Measurements from ENCODE around the gene LHFPL6. TPM values are rescaled to one million over a fixed set of nuclear protein-coding genes. Genes with fewer than 3 reads are reported as not detected.
A peak's percentile ranks its signal among the peaks of the same experiment; 100 is the strongest.

LHFPL6 gene
- polyA plus RNA-seq, 1 donor, result 31.4 TPM

DNA sequence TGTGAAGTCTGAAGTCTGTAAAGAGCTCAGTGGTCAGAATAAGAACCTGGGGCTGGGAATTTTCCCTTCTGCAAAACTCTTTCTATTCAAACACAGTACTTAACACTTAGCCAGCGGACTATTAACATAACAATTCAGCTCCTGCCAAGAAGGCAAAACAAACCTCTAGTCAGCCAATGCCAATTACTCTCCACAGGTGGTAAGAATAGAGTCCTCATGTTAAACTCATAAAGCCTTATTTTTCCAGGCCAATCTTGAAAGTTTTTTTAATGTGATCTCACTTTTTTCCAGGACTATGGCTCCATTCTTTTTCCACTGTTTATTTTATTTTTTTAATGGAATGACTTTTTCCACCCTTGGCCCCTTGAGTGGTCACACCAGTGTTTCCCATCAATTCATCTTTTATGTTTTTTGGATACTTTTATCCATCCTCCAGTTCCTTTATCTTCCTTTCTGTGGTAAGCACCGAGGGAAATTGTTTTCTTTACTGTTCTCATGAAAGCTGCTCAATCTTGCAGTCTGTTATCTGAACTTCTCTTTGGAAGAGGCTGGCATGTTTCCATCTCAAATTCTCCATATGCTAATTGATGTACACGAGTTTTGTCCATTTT is 217.3 kb downstream of the LHFPL6 start:
- DNase-seq, result no peak

DNA sequence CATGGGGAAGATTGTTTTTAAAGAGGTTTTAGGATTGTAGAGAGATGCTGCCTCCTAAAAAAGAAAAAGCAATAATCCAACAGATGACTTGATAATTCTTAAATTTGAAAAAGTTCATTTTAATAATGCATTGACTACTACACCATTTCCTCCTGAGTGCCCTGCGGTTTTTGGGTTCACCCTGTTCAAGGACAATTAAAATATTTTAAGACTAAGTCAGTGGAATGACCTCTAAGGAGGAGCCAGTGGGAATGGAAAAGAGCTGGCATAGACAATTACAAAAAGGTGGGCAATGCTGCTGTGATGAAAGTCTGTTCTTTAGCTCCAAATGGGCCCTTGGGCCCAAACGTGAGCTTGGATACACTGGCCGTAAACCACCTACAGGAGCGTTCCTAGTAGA is 217.8 kb downstream of the LHFPL6 start:
- DNase-seq, result no peak

DNA sequence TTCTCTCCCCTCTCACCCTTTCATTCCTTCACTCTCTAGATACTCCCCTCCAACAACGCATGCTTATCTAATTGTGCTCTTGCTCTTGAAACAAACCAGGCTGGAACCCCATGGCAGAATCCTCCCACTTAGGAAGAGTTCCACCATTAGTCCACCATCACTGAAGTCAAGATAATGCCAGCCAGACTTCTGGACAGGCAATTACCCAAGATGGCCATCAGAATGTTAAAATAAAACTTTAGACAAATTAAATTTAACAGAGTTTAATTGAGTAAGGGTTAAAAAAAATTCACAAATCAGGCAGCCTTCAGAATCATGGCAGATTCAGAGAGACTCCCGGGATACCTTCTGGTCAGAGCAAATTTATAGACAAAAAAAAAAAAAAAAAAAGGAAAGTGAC is 221.5 kb downstream of the LHFPL6 start:
- no peak for DNase-seq

DNA sequence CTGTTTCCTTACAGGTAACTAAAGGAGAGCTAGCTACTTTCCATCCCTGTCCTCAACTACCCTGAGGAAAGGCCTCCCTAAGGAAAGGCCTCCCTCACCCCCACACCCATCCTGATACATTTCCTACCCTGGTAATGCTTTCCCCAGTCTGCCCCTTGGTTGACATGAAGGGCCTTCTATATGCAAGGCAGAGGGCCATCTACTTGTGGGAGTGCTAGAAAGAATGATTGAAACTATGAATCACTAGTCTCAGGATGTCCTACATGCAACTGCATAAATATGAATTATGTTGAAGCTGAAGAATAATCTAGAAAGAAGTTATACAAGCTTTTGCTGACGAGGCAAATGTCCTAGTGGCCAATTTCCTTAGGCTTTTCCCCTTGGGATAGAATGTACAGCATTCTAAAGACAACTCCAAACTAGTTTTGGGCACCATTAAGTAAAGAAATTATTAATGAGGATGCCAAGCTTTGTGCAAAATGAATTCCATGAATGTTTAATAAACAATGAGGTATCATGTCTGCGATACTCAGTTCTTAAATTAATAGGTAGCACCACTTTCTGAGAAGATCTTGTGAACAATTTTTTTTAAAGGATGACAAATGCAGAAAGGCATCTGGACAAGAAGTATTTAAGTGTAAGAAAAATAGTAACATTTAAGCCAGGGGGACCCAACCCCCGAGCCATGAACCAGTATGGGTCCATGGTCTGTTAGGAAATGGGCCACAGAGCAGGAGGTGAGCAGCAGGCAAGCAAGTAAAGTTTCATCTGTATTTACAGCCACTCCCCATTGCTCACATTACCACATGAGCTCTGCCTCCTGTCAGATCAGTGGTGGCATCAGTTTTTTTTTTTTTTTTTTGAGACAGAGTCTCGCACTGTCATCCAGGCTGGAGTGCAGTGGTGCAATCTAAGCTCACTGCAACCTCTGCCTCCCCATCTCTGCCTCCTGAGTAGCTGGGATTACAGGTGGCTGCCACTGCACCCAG is 223.0 kb downstream of the LHFPL6 start:
- no peak for DNase-seq

DNA sequence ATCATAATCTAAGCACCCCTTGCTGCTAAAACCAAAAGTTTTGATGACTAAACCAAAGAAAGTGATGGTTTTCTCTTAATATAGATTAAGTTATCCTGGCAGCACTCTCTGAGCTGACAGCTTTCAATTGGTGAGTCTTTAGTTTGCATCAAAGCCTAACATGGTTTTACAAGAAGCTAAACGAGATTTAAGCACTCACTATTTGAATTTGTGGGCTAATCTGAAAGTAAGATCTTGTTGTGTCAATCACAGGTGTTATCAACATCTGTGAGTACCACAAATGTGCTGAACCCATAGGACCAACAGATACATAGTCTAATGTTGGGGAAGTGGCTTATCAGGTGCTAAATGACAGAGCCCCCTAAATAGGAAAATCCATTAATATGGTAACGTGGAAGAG is 223.9 kb downstream of the LHFPL6 start:
- no peak for DNase-seq

DNA sequence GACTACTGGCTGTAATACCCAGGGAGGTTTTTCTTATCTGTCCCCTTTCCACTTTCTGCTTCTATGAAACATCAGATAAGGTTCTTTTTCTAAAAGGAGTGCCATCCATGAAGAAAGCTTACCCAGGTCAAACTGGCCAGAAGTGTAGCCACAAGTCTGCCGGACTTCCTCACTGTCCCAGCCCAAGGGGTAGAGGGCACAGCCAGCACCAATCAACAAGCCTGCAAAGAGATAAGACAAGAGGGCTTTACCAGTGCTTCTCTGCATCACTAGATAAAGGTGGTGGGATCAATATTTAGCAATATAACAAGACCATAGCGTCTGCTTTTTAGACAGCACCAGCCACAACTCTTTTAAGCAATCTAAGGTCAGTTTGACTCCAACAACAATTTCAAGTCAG is 224.7 kb downstream of the LHFPL6 start:
- no peak for DNase-seq

DNA sequence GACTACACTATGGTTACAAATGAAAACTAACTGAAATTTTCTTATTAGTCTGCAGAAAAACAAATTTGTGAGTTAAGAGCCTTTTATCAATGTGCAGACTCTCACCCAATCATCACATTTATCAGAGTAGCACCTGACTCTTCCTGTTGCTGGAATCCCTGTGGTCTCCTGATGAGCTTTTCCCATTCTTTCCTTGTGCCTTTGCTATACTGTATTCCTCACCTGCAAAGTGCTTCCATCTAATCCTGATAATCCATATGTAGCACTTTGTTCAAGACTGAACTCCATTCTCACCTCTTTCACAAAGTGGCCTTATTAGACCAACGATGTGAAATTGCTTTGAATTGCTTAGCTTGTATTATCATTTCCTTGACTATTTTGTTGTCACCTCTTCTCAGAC is 225.3 kb downstream of the LHFPL6 start:
- no peak for DNase-seq

DNA sequence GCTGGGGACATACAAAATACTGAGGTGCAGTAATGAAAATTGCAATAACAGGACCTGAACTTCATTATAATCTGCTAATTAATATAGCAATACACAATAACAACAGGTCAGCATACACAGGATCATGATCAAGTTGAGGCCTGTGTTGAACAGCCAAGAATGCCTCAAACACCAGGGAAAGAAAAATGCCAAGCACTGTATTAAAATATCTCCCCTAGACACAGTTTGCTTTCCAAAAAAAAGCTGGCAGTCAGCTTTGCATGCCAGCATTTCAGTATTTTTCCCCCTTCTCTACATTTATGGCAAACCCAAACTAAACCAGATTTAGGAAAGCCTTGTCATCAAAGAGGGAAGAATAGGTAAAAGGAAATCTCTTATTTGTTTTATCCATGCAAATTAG is 226.9 kb downstream of the LHFPL6 start:
- no peak for DNase-seq

DNA sequence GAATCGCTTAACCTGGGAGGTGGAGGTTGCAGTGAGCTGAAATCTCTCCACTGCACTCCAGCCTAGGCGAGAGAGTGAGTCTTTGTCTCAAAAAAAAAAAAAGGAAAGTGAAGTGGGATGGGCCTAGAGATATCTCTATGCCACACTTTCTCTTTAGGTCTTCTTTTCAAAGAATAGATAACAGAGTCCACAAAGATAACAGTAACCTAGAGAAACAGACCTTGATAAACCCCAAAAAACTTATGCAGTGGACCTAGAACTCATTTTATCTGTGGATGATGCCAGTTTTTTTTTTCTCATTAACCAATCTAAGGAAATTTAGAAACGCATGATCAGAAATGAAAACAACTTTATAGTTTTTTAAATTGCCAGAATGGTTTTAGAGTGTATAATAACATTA is 227.4 kb downstream of the LHFPL6 start:
- DNase-seq, result no peak

DNA sequence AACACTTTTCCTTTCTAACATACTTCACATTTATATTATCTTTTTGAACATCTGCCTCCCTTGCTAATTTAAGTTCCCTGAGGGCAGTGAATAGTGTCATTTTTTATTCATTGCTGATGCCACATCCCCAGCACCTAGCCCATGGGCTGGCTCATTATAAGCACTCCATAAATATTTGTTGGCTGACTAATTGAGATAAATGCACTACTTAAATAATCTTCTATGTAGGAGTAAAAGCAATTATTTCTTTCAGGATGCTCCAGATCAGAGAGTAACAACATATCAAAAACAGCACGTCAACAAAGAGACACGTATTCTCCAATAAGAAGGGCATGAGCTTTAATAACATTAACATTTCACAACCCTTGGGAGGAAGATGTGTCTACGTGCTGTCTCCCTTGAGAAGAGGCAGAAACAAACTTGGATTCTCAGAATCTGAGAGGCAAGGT is 228.2 kb downstream of the LHFPL6 start:
- DNase-seq, result no peak

DNA sequence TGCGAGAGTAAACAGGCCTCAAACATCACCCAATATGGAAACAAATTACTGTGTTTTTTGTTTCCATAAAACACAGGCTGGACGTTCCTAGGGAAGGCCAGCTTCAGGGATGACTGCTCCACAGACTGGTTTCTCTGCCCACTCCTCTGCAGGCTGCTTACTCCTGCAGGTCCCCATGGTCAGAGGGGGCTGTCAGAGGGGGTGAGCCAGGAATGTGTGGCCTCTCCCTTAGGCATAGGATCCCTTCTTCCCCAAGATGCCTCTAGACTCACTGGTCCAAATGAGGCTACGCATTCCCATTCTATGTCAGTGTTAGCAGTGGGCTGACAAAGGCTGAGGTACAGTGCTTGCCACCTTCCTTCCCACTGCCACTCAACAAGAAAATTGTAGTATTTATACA is 229.8 kb downstream of the LHFPL6 start:
- no peak for DNase-seq

DNA sequence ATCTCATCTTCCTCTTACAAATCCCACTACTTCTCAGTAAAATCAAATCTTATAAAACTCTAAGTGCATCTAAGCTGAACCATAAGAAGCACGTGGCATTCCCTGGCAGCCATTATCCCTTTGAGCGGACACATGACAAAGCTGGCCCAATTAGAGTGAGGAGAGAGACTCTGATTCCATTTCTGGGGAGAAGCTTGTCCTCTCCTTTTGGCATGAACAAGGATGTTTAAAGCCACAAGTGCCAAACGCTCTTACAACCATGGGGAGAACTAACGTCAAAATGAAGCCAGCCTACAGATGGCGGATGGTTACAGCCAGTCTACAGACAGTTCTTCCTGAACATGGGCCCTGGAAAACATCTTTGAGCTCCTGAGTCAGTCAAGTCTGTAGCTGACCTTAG is 231.3 kb downstream of the LHFPL6 start:
- DNase-seq, result no peak

DNA sequence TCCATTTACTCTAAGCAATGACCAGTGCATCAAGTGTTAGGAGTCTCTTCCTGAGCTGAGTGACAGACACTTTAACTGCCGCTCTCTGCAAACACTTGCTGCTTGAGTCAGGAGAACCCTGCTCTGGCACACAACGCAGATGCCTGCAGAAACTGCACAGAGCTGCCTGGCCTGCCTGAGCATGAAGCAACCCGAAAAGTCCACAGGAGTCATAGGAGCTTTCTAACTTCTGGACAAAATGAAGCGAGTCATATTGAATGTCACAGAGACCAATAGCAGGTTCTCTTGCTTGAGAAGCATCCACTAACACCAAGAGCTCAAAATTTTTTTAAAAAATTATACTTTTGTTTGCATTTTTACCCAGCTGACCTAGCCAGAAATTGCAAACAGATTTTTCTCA is 232.4 kb downstream of the LHFPL6 start:
- no peak for DNase-seq

DNA sequence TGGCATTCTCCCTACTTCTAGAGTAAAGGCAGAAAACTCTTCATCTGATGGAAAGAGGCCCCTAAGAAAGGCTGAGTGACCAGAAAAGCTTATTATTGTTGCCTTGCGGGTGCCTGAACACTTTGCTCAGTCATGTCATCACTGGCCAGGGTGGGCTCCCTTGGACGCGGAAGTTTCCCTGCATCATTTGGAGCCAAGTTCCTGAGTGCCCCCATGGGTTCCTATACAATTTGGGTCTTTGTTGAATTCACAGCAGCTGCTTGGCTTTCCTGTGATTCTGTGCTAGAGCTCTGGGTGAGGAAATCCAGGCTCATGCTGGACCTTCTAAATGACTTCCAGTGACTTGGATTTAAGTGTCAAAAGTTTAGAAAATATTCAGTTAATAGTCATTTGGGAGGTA is 232.9 kb downstream of the LHFPL6 start:
- DNase-seq, result no peak

DNA sequence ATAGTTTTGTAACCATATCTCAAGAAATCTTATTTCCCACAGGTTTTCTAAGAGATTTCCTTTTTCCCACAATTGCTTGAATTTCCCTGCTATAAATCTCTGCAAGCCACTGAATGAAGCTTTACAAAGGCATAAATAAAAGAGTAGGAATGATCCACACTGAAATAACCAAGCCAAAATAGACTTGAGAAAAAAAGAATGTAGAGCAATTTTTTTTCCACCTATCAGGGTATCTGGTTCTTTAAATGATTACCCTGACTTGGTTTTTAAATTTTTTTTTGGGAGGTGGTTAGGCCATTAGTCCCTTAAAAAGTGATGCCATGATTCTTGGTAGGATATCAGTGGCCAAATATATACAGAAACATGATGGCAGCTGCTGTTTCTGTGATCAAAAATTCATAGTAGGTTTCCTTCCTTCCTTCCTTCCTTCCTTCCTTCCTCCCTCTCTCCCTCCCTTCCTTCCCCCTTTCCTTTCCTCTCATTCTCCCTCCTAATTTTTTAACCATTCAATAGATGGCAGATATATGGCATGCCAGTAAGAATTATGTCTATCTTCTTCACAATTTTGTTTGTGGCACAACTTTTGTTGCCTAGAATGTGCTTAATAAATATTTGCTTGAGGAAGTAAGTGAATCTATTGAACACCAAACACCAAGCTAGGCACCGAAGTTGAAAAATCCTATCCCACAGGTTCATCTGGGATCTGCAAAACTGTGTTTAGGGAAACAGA is 233.7 kb downstream of the LHFPL6 start:
- DNase-seq, result no peak

DNA sequence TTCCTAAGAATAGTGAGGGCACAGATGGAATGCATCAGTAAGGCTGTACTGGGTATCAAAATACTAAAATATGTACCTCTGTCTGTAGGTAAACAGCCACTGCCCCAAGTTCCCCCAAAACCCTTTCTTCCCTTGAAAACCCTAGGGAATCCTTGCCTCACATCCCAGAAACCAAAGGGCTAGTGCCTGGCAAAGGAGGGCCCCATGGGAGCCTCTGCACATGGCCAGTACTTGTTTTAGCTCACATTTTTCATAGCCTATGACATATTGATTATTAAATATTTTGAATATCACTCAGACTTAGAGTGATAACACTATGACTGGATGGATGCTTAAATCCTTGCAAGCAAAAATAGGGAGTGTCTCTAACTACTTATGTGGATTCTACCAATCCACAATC is 237.1 kb downstream of the LHFPL6 start:
- no peak for DNase-seq

DNA sequence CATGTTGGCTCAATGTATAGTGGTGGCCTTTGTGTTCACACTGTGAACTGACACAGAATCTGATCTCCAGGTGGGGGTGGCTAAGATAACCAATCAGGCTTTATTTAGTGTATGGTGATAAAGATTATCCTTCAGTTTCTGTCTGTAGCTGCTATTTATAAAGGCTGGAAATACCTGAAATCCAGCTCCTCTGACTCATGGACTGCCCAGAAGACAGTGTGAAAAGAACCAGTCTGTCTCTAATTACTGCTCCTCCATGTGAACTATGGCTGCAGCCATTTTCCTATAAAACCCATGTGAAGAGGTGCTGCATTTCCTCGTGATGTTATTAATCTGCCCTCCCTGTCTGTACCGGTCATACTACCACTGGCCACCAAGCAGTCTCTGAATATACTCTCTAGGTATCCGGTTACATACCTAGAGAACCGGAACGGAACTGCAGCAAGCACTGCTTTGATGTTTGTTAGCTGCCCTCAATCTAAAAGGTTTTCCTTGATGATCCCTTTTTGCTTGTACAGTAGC is 238.0 kb downstream of the LHFPL6 start:
- peak; percentile 59 for DNase-seq

DNA sequence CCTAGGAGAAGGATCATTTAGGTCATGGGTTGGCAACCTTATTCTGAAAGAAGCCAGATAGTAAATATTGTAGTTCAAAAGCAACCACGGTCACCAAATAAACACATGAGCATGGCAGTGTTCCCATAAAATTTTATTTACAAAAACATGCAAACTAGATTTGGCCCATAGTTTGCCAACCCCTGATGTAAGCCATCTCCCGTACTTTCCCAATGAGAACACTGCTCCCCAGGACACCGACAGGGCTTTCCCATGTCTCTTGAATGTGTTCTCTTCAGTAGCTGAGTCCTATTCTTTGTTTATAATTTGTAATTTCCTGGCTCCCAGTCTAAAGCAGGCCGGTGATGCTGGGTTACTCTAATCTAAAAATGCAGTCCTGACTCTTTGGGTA is 239.6 kb downstream of the LHFPL6 start:
- no peak for DNase-seq

DNA sequence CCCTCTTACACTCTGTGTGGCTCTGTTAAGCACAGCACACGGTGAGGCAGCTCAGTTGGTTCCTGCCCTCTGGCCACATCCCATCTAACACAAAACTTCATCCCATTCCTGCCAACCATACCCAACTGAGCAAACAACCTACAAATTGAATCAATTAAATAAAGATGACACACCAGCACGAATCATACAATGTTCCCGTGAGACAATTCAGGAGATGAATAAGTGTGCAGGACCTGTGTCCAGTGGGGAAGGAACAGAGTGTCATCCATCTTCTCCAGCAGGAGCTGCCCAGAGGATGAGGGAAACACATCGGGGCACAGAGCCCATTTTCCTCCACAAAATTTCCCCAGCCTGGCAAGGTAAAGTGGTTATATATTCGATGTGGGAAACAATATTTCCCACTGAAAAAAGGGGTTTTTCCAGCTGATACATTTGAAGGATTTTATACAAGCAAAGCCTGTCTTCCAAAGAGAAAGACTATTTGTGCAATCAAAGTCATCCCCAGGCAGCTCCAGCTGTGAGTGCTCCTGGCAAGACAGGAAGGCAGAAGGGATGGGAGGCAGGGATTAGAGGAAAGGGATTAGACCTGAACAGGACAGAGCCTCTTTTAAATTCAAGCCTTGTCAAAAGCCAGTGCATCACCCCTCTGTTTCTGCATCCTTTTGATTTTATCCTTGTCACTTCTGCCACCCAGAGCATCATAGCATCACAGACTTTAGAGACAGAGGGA is 240.2 kb downstream of the LHFPL6 start:
- DNase-seq, result no peak

DNA sequence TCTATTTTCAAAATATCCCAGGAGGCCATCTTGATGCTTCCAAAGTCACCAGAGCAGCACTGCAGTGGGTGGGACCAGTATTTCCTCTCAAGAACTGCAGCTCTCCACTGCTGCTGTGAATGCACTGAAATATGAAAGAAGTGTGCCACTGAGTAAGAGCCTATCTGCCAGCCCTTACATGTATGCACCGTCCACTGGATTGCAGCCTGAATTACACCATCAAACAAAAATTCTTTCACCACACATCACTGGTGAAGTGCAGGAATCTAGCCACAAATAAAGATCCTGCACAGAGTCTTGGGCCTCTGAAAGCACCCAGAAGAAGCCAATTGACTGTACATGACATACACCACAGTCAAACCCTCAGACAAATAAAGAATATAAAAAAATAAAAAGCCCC is 249.0 kb downstream of the LHFPL6 start:
- DNase-seq, result no peak

DNA sequence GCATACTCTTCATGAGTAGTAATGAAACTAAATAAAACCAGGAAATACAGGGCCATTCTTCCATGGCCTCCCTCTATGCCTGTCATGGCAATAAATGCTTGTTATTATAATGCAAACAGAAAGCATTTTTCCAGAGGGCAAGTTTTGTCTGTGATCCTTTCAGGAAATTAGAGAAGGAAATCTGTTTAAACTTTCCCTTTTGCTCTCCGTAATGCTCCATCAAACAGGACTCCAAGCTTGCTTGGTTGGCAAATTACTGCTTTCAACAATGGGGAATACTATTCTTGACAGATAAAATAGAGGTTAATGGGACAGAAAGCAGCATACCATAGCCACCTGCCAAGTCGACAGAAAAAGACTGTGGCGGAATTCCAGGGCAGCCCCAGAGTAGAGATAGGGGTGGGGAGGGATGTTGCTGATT is 252.5 kb downstream of the LHFPL6 start:
- peak; percentile 46 for DNase-seq

DNA sequence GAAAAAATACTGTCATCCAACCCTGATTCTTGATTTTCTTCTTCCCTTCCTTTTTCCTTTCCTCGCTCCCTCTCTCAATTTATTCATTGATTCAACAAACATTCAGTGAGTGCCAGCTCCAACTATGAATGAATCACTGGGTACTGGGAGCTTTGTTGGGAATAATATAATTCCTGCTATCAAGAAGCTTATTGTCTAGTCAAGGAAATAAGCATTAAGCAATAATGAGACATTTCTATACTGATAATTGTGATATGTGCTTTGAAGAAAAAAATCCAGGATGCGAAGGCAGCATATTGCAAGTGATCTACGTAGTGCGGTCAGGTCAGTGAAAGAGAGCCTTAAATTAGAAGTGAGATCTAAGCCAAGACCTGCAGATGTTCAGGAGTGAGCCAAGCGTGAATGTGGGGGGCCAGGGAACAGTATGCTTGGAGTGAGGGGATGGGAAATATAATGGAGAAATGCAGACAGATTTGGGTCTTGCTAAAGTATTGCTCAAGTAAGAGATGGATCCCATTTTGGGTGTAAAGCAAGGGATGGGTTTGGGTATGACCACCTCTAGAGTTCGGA is 253.5 kb downstream of the LHFPL6 start:
- DNase-seq, result no peak

Measured in left kidney (tissue), 2 donors.